Stomach (tissue), 9 donors: ENCODE measurements around the gene MXD4. TPM values are rescaled to one million over a fixed set of nuclear protein-coding genes. Genes with fewer than 3 reads are reported as not detected.

ENCODE experiments used
- DNase-seq, 2 donors: peaks; one replicate each; pipeline versions ENCODE4 v3.0.0 to v3.0.0-alpha.2; 2013 to 2019
- H3K27ac ChIP-seq, 5 donors: fragments of 200-600 bp in 4 of 5; sonication (generic) in 4 of 5; one replicate each; pipeline ENCODE4 v1.5.1; 2013 to 2019; ENCODE audit warnings: mild to moderate bottlenecking in 1 of 5, moderate library complexity in 1 of 5
- H3K27me3 ChIP-seq, 3 donors: fragments of 200-600 bp; sonication (generic); one replicate each; pipeline ENCODE4 v1.5.1; 2017 to 2019; ENCODE audit warnings: mixed run types in 1 of 3
- H3K36me3 ChIP-seq, 4 donors: fragments of 200-600 bp; sonication (generic); 1 replicate in 3 of 4; 2 replicates in 1 of 4; pipeline ENCODE4 v1.5.1; 2016 to 2019
- H3K4me1 ChIP-seq, 4 donors: fragments of 200-600 bp; sonication (generic); one replicate each; pipeline ENCODE4 v1.5.1; 2016 to 2019
- H3K4me3 ChIP-seq, 4 donors: fragments of 200-600 bp; sonication (generic) in 3 of 4; one replicate each; pipeline ENCODE4 v1.5.1; 2016 to 2019; ENCODE audit warnings: mild to moderate bottlenecking in 1 of 4
- H3K9me3 ChIP-seq, 4 donors: fragments of 200-600 bp; sonication (generic); one replicate each; pipeline ENCODE4 v1.5.1; 2016 to 2019
- CTCF ChIP-seq, 7 experiments: fragments of 450-650 bp in 4 of 7; fragments of 200-600 bp in 3 of 7; sonication (generic) in 3 of 7; IDR thresholded peaks; one replicate each; pipeline ENCODE4 v1.5.1; 2016 to 2019; ENCODE audit warnings: antibody characterized with exemption in 7 of 7, control low read depth in 2 of 7, mild to moderate bottlenecking in 1 of 7
- EP300 ChIP-seq: sonication (generic); formaldehyde crosslinking; IDR thresholded peaks from one replicate; pipeline ENCODE4 v1.6.1; 2017; ENCODE audit warnings: antibody characterized with exemption
- POLR2A ChIP-seq, 4 donors: fragments of 450-650 bp; IDR thresholded peaks; one replicate each; pipeline ENCODE4 v1.6.1; 2016; ENCODE audit warnings: antibody characterized with exemption in 4 of 4, control low read depth in 2 of 4, mild to moderate bottlenecking in 1 of 4, moderate library complexity in 1 of 4
- POLR2AphosphoS5 ChIP-seq, 3 donors: sonication (generic); formaldehyde crosslinking; IDR thresholded peaks; one replicate each; pipeline ENCODE4 v1.6.1; 2016; ENCODE audit warnings: antibody characterized with exemption in 3 of 3
- WGBS, 5 donors: extraction: QIAGEN DNeasy Blood & Tissue Kit in 3 of 5; methylation state at CpG; one replicate each; pipeline versions ENCODE4 v1.1.5 to v1.1.7; 2013 to 2018; 5-methylcytosine and 5-hydroxymethylcytosine counted together
- intact Hi-C: fragments of 100-400 bp; cut with DNase I; formaldehyde crosslinking; loops from one replicate; pipeline ENCODE4 v1.15.1; 2023; ENCODE audit warnings: low total_unique reads
- polyA plus RNA-seq, 3 donors: library from polyadenylated mRNA; stranded (reverse); fragments of 200-250 nt; gene quantifications; one replicate each; pipeline ENCODE4 v1.2.3, GENCODE V29; 2013
- total RNA-seq, 5 donors: library from RNA; depleted of rRNA; stranded (reverse); fragments of >200 nt; gene quantifications; one replicate each; pipeline versions ENCODE4 v1.1.0 to v1.2.3, GENCODE V29; 2014 to 2016
- donor health status: healthy with polysubstance abuse.
- donor health status: Bipolar disorder and iron deficiency.
- donor health status: healthy.

MXD4 gene
- total and polyA plus RNA-seq, 8 donors = 19.1 to 114 (median 46.8) TPM

- peak; percentile 4 to 25 for DNase-seq
- intact Hi-C loops = no loop called here
- peaks cover 59 to 76% (median 62%) of the 10 kb centered on the region in 4 donors for H3K4me1 ChIP-seq
- no peaks in the 10 kb centered on the region for H3K9me3 ChIP-seq
- H3K36me3 ChIP-seq = peaks cover 23 to 57% (median 42%) of the 10 kb centered on the region in 4 donors
- TF ChIP-seq EP300 = no peak
- TF ChIP-seq POLR2AphosphoS5 (IDR thresholded peaks at IDR 0.05) = no peak
- WGBS, 5 donors = 66 to 82% (median 73%) methylated on average over 12 to 14 of the region's 14 CpGs
- H3K27me3 ChIP-seq = no peaks in the 10 kb centered on the region
- H3K27ac ChIP-seq = peak overlapping the region; percentile 33 to 94 (median 93)
- peak overlapping the region in 2 of 4 donors; percentile 2 to 23 for H3K4me3 ChIP-seq
These were observed 4.4 kb downstream of the MXD4 start for GRCh38 chr4:2257361-2258081.

- peaks cover 58 to 78% (median 61%) of the 10 kb centered on the region in 4 donors for H3K4me1 ChIP-seq
- peak overlapping the region; percentile 33 to 94 (median 93) for H3K27ac ChIP-seq
- 44 to 61% (median 46%) methylated on average over 11 to 12 of the region's 12 CpGs for WGBS, 5 donors
- DNase-seq = peak; percentile 19 to 63
- H3K27me3 ChIP-seq = no peaks in the 10 kb centered on the region
- peaks cover 26 to 65% (median 49%) of the 10 kb centered on the region in 4 donors for H3K36me3 ChIP-seq
- no peaks in the 10 kb centered on the region for H3K9me3 ChIP-seq
- TF ChIP-seq EP300 = peak; percentile 43
- no peak for TF ChIP-seq CTCF (IDR thresholded peaks at IDR 0.05)
- TF ChIP-seq POLR2A (IDR thresholded peaks at IDR 0.05) = no peak
- TF ChIP-seq POLR2AphosphoS5 (IDR thresholded peaks at IDR 0.05) = peak in 1 of 3 donors; percentile 38
- intact Hi-C loops = no loop called here
- H3K4me3 ChIP-seq = peak overlapping the region in 3 of 4 donors; percentile 2 to 23 (median 9)
These were observed 5.1 kb downstream of the MXD4 start for GRCh38 chr4:2256781-2257191.

GRCh38 chr4:2256156-2256731 lies 5.7 kb downstream of the MXD4 start:
- no peaks in the 10 kb centered on the region for H3K9me3 ChIP-seq
- peak overlapping the region; percentile 33 to 94 (median 93) for H3K27ac ChIP-seq
- intact Hi-C loops = no loop called here
- H3K36me3 ChIP-seq = peaks cover 26 to 70% (median 55%) of the 10 kb centered on the region in 4 donors
- WGBS, 5 donors = 23 to 41% (median 38%) methylated on average over 5 to 8 of the region's 8 CpGs
- peak overlapping the region; percentile 0 to 23 (median 8) for H3K4me3 ChIP-seq
- peaks cover 58 to 78% (median 61%) of the 10 kb centered on the region in 4 donors for H3K4me1 ChIP-seq
- TF ChIP-seq POLR2AphosphoS5 (IDR thresholded peaks at IDR 0.05) (no peak), EP300 (no peak), POLR2A (IDR thresholded peaks at IDR 0.05) (no peak), CTCF (IDR thresholded peaks at IDR 0.05) (no peak)
- no peaks in the 10 kb centered on the region for H3K27me3 ChIP-seq
- DNase-seq = peak; percentile 18 to 67

GRCh38 chr4:2255501-2256155 lies 6.3 kb downstream of the MXD4 start:
- H3K27ac ChIP-seq = peak overlapping the region; percentile 33 to 94 (median 93)

More at GRCh38 chr4:2255501-2256155, 6.3 kb downstream of the MXD4 start:
- no peaks in the 10 kb centered on the region for H3K9me3 ChIP-seq
- H3K4me3 ChIP-seq = peak overlapping the region; percentile 0 to 23 (median 8)
- WGBS, 5 donors = 33 to 47% (median 39%) methylated on average over 15 to 18 of the region's 18 CpGs
- H3K36me3 ChIP-seq = peaks cover 32 to 76% (median 61%) of the 10 kb centered on the region in 4 donors
- no peaks in the 10 kb centered on the region for H3K27me3 ChIP-seq
- no peak for TF ChIP-seq EP300
- no peak for TF ChIP-seq CTCF (IDR thresholded peaks at IDR 0.05)
- TF ChIP-seq POLR2AphosphoS5 (IDR thresholded peaks at IDR 0.05) = no peak
- TF ChIP-seq POLR2A (IDR thresholded peaks at IDR 0.05) = no peak
- peaks cover 54 to 73% (median 58%) of the 10 kb centered on the region in 4 donors for H3K4me1 ChIP-seq
- intact Hi-C loops = no loop called here
- peak; percentile 28 to 70 for DNase-seq
